K562 (cell line): ENCODE results near the gene BSN.

Source experiments
- CBX8 ChIP-seq: fragments of 200-600 bp; sonication (generic); IDR thresholded peaks from 2 replicates; pipeline ENCODE4 v1.6.1; 2012; ENCODE audit warnings: borderline replicate concordance, mixed run types, low read depth, mild to moderate bottlenecking, moderate library complexity, mixed read lengths, low read length, control low read depth, inconsistent platforms; ENCODE audit not compliant: poor library complexity, severe bottlenecking; ENCODE audit errors: extremely low read depth
- MYNN ChIP-seq, 2 experiments: sonication (generic); formaldehyde crosslinking in 1 of 2; IDR thresholded peaks; 2 replicates each; pipeline versions ENCODE4 v1.5.0 to v1.6.1; 2016 to 2020; ENCODE audit warnings: antibody characterized with exemption in 1 of 2, missing genetic modification reagents in 1 of 2
- TF ChIP-seq, protein P1 (sequence below), 2 experiments: fragments of 450-650 bp; IDR thresholded peaks; 2 replicates each; pipeline ENCODE4 v1.6.1; 2018; ENCODE audit warnings: mild to moderate bottlenecking in 2 of 2, low read depth in 1 of 2; ENCODE audit not compliant: partially characterized antibody in 2 of 2

DNA sequence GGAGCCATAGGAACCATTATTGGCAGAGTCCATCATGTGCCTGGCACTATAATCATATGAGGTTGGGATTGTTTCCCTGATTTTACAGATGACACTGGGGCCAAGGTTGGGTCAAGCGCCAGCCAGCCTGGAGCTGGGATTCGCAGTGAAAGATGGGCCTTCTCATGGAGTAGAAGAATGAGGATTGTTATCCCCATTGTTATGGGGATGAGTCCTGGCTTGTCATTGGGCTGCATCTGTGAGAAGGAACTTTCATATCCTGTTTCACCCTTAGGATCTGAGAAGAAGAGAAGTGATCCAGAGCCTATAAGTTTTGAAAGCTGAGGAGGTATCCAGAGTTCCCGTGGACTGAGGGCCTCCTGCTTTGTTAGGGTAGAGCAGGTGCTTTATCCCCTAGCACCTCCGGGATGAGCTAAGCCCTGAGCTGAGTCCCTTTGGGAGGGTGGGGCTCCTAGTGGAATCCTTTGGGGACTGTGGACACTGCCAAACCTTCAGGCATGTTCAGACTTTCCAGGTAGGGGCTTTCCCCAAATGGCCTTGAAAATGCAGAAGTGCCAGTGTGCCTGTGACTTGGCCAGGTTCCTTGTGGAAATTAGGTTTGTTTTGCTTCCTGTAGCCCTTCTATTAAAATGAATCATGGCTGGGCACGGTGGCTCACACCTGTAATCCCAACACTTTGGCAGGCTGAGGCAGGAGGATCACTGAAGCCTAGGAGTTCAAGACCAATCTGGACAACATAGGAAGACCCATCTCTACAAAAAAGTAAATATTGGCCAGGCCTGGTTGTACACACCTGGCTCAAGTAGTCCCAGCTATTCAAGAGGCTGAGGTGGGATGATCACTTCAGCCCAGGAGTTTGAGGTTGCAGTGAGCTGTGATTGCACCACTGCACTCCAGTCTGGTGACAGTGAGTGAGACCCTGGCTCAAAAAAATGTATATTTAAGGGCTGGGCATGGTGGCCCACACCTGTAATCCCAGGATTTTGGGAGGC, 30.2 kb upstream of the BSN start:
- TF ChIP-seq, protein P1, sequence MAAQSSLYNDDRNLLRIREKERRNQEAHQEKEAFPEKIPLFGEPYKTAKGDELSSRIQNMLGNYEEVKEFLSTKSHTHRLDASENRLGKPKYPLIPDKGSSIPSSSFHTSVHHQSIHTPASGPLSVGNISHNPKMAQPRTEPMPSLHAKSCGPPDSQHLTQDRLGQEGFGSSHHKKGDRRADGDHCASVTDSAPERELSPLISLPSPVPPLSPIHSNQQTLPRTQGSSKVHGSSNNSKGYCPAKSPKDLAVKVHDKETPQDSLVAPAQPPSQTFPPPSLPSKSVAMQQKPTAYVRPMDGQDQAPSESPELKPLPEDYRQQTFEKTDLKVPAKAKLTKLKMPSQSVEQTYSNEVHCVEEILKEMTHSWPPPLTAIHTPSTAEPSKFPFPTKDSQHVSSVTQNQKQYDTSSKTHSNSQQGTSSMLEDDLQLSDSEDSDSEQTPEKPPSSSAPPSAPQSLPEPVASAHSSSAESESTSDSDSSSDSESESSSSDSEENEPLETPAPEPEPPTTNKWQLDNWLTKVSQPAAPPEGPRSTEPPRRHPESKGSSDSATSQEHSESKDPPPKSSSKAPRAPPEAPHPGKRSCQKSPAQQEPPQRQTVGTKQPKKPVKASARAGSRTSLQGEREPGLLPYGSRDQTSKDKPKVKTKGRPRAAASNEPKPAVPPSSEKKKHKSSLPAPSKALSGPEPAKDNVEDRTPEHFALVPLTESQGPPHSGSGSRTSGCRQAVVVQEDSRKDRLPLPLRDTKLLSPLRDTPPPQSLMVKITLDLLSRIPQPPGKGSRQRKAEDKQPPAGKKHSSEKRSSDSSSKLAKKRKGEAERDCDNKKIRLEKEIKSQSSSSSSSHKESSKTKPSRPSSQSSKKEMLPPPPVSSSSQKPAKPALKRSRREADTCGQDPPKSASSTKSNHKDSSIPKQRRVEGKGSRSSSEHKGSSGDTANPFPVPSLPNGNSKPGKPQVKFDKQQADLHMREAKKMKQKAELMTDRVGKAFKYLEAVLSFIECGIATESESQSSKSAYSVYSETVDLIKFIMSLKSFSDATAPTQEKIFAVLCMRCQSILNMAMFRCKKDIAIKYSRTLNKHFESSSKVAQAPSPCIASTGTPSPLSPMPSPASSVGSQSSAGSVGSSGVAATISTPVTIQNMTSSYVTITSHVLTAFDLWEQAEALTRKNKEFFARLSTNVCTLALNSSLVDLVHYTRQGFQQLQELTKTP (IDR thresholded peaks at IDR 0.05; ENCODE audit: low read depth in 1 of 2, partially characterized antibody in 2 of 2) = no peak
- no peak for TF ChIP-seq CBX8
- TF ChIP-seq MYNN (IDR thresholded peaks at IDR 0.05) = no peak
- no peak for TF ChIP-seq MYNN (CRISPR knock-in tag; IDR thresholded peaks at IDR 0.05)
